CD4-positive, alpha-beta T cell treated with Interleukin-4 for 4 hours (primary cell): Measurements from ENCODE around the gene COMMD1.
"Not testable (repeated sequence)": the region's sequence is repeated elsewhere in the genome, so short reads cannot be mapped to it uniquely, and the experiment has no call there.

ENCODE experiments used
- DNase-seq: peaks from one replicate; pipeline ENCODE4 v3.0.0-alpha.2; 2020

Gene COMMD1

DNA sequence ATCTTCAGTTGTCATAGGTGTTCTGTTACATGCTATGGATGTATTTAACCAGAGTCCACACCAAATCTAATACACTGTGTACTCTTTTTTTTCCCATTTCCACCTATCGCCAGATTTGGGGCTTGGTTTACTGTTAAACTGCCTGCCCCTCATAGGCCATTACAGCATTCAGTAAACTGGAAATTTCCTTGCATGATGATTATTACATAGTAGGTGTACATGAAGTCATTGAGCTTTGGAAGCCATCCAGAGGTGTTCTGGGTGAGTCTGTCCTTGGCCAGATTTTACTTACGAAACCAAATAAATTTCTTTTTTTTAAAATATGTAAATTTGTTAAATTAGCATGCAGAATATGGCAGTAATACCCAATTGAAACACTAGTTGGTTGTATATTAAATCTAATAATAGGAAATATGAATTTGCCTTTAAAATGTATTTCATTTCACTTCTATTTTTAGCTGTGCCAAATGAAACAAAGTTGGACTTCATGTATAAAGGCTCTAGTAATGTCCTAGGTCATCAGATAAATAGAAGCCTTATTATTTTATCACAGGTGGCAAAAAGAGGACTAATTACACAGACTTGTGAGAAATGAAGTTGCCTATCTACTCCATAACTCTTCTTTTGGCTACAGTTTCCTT lies 60.7 kb downstream of the COMMD1 start:
- no peak for DNase-seq

DNA sequence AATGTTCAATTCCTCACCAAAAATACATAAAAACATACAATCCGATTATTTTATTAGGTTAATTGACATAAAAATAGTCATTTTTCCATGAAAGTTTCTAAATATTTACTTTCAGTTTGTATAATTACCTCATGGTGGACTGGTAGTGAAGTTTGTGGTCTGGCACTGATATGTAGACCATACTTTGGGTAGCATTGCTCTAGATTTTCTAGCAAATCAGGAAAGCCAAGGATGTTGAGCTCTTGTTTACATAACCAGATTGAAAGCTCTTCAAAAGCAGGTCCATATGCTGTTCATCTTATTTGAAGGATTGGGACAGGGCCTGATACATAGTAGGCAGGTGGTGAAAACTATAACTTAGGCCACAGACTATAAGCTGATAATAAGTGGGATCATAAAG lies 61.8 kb downstream of the COMMD1 start:
- no peak for DNase-seq

DNA sequence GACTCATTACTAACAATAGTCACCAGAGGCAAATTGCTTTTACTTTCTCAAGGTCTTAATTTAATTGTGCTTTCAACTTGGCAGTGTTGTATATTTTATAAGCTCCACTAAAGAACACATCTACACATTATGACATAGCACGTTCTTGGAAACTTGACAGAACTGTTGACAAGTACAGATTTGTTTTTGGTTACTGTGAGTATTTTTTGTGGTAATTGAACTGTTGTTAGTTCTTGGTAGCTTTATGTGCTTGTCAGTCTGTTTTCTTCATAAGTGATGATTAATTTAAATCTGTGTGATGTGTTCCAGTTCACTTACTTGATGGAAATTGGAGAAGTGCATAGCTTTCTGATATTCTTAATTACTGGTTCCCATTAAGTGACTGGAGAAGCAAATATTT lies 63.9 kb downstream of the COMMD1 start:
- DNase-seq = no peak

DNA sequence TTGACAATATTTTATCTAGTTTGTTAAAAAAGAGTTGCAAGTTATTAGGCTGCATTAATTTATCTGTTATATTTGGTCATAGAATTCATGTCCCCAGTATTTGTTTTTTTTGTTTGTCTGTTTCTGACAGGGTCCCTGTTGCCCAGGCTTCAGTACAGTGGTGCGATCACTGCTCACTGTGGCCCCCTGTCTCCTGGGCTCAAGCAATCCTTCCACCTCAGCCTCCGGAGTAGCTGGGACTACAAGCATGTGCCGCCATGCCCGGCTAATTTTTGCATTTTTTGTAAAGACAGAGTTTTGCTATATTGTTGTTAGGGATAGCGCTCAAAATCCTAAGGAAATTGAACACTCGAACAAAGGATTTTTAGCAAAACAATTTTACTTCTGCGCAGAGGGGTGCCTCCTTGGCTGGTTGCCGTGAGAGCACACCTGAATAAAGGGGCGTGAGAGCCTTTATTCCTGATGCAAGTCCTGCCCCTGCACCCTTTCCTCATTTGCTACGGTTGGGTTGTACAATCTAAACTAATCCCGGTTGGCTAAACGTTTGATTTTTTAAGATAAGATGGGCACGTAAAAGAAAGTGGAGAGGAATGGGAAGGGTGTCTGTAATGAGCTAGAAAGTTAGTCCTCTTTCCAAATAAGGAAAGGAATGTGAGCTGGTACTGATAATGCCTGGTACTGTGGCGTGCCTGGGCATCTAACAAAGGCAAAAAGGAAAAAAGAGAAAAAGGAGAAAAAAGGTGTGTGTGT lies 65.5 kb downstream of the COMMD1 start:
- DNase-seq = no peak

DNA sequence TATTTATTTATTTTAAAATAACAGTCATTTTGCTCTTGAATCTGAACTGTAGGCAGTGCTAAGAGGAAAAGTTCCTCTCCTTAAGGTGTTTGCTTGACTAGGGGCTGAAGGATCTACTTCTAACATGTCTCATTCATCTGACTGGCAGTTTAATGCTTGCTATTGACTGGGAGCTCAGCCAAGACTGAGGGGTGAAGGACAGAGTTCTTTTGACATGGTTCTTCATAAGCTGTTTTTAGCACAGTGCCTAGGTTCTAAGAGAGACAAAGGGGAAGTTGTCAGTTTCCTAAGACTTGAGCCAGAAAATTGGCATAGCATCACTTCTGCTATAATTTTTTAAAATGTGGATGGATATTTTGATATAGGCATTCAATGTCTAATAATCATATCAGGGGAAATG lies 73.0 kb downstream of the COMMD1 start:
- no peak for DNase-seq

DNA sequence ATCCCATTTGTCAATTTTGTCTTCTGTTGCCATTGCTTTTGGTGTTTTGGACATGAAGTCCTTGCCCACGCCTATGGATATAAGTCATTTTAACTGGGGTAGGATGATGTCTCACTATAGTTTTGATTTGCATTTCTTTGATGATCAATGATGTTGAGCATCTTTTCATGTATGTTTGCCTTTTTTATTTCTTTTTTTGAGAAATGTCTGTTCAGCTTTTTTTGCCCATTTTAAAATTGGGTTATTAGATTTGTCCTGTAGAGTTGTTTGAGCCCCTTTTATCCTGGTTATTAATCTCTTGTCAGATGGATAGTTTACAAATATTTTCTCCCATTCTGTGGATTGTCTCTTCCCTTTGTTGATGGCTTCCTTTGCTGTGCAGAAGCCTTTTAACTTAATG lies 75.3 kb downstream of the COMMD1 start:
- DNase-seq = no peak

DNA sequence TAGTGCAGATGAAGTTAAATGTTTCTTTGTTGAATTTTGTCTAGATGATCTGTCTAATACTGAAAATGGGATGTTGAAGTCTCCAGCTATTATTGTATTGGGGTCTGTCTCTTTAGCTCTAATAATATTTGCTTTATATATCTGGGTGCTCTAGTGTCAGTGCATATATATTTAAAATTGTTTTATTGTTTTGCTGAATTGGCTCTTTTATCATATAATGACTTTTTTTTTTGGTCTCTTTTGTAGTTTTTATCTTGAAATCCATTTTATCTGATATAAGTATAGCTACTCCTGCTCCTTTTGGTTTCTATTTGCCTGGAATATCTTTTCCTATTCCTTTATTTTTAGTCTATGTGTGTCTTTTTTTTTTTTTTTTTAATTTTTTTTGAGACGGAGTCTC lies 79.2 kb downstream of the COMMD1 start:
- no peak for DNase-seq

DNA sequence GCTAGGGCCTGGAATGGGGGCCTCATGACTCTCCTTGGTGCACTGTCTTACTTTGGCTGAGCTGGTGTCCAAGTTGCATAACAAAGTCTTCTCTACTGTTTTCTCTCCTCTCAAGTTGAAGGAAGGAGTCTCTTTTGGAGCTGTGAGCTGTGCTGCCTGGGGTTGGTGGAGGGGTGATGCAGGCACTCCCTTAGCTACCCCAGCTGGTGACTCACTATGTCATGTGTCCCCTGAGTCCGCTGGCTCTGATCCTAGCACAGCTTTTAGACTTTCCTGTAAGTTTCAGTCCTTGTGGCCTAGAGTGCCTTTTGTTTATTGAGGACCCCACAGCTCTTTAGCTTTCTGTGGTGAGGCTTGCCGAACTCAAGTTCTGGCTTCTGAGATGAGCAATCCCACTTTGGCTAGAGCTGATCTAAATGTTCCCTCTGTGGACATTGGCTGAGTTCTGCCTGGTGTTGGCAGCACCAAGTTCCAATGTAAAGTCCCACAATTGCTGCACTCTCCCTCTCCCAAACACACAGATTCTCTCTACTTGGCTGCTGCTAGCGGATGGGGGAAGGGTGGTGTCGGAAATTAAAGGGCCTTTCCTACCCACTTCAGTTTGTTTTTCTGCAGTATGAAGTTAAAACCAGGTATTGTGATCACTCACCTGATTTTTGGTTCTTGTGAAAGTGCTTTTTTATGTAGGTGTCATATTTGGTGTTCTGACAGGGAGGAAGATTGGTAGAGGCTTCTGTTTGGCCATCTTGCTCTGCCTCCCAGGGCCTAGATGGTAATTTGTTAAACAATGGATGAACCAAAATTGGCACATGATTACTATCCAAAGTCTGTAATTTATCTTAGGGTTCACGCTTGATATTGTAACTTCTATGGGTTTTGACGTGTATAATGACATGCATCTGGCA lies 83.2 kb downstream of the COMMD1 start:
- DNase-seq = no peak

DNA sequence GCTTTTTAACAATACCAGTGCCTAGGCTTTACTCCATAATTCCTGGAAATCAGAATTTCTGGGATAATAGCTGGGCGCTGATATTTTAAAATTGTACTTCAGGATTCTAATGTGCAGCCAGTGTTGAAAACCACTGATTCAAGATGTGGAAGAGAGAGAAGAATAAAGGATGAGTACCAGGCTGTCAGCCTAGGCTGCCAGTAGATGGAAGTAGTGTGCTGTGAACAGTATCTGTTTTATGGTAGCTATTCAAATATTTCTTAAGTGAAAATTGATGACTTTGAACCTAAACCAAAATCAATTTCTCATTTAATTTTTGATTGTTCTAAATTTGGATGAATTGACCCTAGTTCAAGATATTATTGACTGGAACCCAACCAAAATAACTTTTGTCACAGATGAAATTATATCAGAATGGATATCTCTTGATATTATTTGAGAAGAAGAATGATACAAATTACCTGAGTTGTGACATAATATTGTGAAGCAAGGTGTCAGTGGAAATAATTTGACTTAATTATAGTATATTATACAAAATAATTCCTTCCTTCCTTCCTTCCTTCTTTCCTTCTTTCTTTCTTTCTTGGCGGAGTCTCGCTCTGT lies 88.0 kb downstream of the COMMD1 start:
- peak; percentile 14 for DNase-seq

DNA sequence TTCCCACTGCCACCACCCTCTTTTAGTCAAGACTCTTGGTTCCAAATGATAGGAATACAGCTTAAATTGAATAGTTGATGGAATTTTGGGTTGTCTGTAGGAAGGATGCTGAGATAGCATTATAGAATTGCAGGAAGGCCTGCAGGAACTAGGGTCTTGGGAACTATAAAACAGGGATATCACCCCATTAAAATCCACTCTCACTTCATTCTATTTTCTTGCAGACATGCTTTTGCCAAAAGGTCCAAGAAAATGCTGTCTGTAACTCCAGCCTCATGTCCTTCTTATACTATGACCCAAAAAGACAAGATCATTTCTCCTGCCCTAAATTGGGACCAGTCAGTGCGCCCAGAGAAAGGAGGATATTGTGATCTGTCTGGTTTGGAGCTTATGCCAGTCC lies 89.1 kb downstream of the COMMD1 start:
- DNase-seq = no peak

DNA sequence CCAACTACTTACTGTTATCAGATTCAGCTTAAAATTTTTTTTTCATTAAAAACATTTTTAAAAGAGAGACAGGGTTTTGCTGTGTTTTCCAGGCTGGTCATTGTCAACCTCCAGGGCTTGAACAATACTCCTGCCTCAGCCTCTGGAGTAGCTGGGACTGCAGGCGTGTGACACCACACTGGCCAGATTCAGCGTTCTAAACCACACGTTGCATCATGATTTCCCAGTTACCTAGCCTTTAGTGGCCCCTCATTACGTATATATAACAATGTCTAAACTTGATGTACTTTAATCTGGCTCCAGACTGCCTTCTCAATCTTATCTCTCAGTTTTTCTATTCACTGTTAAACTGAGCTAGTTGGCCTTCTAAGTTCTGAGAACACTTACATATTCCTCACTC lies 89.6 kb downstream of the COMMD1 start:
- DNase-seq = no peak

DNA sequence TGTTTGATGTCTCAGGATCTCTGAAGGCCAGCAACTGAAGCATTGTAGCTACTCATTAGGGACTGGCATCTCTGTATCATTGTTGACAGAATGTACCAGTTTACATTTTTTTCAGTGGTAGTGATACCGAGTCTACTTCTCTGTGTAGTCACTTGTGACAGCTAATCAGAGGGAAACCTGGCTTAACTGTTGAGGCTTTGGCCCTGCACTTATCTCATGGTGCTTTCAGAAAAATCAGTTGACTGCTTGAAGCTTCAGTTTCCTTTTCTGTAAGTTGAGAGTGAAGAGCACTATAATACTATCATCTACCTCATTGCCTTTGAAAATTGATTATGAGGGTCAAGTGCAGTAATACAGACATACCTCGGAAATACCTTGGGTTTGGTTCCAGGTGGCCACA lies 90.0 kb downstream of the COMMD1 start:
- DNase-seq = no peak

DNA sequence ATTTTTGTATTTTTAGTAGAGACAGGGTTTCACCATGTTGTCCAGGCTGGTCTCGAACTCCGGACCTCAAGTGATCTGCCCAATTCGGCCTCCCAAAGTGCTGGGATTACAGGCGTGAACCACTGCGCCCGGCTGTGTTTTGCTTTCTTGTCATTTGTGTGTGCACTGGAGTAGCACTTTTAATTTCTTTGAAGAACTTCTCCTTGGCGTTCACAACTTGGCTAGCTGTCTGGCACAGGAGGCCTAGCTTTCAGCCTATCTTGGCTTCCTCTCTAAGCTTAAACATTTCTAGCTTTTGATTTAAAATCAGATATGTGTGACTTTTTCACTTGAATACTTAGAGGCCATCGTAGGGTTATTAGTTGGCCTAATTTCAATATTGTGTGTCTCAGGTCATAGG lies 93.0 kb downstream of the COMMD1 start:
- no peak for DNase-seq

DNA sequence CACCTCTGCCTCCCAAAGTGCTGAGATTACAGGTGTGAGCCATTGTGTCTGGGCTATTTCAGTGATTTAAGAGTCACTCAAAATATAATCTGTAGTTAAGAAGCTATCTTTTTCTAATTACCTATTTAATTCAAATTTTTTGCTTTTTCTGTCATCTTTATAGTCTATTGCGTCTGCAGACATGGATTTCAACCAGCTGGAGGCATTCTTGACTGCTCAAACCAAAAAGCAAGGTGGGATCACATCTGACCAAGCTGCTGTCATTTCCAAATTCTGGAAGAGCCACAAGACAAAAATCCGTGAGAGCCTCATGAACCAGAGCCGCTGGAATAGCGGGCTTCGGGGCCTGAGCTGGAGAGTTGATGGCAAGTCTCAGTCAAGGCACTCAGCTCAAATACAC lies 95.1 kb downstream of the COMMD1 start:
- no peak for DNase-seq

DNA sequence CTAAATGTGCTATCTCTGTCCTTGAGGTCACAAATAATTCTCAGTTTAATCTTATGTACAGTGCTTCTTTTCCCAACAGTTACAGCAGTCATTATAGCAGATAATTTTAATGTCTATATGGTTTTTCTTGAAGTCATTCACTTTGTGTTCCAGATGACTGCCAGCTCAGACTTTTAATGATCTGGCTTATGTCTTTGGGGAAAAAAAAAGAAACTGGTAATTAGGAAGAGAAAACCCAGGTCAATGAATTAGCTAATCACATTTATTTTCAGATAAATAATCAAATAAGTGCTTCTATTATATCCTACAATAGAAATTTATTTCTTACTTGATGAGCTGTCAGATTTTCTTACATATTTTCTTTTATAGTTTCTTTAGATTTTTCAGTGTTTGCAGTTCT lies 96.0 kb downstream of the COMMD1 start:
- DNase-seq = no peak

DNA sequence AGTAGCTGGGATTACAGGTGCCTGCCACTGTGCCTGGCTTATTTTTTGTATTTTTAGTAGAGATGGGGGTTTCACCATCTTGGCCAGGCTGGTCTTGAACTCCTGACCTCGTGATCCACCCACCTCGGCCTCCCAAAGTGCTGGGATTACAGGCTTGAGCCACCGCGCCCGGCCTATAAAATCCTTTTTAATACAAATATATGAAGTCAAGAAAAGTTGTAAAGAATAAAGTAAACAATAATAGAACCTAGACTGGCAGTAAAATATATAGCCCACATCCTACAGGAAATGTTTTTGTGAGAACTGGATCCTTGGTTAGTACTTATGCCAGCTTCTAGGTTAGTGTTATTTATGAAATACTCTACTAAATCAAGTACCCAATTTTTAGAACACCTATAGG lies 99.0 kb downstream of the COMMD1 start:
- DNase-seq = not testable (repeated sequence)

DNA sequence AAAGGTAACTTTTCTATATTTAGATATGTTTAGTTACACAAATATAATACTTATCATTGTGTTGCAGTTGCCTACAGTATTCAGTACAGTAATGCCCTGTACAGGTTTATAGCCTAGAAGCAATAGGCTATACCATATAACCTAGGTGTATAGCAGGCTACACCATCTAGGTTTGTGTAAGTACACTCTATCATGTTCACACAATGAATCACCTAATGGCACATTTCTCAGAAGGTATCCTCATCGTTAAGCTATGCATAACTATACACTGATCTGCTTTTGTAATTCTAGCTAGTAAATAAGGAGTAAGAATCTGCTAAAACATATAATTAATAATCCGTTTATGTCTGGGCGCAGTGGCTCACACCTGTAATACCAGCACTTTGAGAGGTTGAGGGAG lies 102.1 kb downstream of the COMMD1 start:
- no peak for DNase-seq

DNA sequence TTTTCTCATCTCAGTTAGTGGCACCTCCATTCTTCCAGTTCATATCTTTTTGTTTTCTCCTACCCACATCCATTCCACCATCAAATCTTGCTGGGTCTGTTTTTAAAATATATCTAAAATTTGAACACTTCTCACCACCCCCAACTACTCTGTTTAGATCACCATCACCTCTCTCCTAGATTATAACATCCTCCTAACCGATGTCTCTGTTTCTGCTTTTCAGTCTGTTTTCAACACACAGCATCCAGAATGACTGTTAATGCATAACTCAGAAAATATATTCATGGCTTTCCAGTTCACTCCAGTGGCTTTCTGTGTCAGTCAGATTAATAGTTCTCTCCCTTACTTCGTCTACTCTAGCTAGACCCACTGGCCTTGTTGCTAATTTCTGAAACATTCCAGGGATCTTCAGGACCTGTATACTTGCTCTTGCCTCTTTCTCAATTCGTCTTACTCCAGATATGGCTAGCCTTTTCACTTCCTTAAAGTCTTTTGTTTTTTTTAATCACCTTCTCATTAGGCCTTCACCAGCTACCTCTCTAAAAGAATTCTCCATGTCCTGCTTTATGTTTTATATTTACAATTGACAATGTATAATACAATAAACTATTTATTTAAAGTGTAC lies 105.3 kb downstream of the COMMD1 start:
- DNase-seq = no peak

DNA sequence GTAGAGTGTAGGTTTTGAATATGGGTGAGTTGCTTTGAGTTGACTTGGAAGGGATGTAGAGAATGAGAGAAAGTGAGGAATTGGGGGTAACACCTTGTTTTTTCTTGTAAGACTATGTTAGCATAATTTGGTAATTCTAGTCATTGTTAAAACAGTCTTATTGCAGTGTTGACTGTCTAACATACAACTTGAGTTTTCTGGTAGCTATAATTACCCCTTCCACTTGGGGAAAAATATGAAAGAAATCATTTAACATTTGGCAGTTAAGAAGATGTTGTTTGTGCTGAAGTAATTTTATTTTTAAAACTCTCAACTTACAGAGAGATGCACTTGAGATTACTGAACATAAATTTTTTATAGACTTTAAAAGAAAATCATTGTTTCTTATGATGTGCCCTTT lies 108.2 kb downstream of the COMMD1 start:
- DNase-seq = no peak

DNA sequence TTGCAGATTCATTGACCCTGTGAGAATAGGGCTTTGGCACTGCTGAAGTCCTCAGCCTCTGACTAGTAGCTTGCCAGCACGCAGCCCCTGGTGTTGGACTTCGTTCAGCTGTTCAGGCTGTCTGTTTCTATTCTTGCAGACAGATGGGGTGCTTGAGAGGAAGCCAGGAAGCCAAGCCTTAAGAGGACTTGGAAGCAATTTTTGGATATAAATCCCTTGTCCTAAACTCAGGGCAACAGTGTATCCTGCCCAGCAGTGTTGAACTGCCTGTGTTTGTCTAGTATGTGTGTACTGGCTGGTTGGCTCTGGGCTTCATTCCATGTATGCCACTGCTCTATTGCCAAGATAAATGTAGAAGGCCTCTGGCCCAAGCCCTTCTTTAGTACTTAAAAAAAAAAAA lies 108.6 kb downstream of the COMMD1 start:
- DNase-seq = no peak

DNA sequence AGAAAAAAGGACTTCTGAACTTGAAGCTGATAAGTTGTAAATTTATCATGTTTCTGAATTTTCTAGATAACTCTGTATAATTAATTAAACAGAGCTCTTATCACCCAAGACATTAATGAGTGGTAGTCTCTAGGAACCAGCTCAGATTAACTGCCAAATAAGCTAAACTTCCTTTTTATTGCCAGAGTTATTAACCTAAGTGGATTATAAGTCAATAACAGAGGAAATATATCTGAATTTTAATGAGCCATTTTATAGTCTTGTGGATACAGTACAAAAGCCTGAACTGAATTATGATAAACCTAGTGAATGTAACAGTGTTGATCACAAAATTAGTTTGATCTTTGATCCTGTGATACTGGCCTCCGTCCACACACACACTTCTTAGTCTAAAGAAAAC lies 111.5 kb downstream of the COMMD1 start:
- DNase-seq = no peak

DNA sequence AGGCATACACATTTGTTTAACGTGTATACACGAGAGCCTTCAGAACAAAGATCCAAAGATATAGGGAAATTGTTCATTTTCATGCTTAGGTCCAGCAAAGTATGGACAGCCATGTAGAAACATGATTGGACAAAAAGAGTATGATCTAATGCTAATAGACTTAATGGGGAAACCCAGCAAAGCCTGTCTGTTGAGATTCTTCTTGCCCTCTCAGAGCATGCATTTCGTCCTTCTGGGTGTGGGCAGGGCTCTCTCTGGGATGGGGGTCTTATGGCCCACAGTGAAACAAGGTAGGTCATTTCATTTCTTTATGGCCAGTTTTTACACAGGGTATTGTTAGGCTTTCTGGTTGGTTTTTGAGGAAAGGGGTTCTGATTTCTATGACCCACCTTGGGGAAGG lies 124.4 kb downstream of the COMMD1 start:
- no peak for DNase-seq

DNA sequence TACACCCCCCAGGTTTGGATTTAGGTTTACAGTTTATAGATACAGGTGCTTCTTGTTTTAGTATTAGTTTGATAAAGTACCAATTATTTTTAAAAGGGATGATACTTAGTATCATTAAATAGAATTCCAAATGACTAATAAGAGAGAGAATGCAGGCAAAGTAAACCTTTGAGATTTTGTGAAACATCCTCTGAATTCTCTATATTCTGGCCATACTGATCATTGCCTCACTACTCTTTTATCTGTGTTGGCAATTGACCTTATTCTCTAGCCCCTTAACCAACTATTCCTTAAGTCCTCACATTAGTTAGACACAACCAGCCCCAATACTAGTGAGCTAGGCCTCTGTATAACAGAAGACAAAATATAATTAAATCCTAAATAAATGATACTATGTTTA lies 125.4 kb downstream of the COMMD1 start:
- DNase-seq = no peak
